ENCODE measurements around the gene DIRAS3.
"Not testable (repeated sequence)": the region's sequence is repeated elsewhere in the genome, so short reads cannot be mapped to it uniquely, and the experiment has no call there.

DIRAS3 gene

DNA sequence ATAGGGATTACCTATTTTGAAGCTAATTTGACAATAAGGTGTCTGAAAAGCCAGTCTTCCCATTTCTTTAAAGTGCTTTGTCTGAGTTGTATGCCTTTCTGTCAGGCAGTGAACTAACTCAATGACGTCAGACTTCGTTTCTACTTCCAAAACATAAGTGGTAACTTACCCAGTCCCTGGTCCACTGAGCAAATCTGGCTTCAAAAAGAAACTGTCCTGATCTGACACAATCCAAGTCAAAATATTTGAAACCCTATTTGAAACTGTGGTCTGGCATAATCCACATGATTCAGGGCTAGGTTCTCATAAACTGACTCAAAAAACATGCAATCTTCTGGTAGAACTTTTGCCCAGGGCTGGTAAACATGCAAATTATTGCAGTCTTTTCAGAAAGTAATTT lies 34.0 kb downstream of the DIRAS3 start:
- DNase-seq = no peak

DNA sequence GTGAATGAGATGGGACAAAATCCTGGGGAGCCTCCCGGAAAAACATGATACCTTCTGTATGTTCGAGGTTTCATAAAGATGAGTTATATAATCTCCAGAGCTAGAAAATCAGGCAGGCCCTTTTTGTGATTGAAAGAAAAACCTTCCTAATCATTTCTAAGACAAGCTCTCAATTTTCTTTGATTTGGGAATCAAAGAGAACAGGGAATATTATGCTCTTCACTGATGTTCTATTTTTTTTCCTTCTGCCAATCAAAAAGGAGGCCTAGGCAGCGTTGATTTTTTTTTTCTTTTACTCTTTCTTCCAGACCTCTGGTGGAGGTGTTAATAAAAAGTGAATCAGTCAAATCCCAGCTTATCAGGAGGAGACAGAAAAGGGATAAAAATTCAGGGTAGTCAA lies 34.5 kb downstream of the DIRAS3 start:
- no peak for DNase-seq

DNA sequence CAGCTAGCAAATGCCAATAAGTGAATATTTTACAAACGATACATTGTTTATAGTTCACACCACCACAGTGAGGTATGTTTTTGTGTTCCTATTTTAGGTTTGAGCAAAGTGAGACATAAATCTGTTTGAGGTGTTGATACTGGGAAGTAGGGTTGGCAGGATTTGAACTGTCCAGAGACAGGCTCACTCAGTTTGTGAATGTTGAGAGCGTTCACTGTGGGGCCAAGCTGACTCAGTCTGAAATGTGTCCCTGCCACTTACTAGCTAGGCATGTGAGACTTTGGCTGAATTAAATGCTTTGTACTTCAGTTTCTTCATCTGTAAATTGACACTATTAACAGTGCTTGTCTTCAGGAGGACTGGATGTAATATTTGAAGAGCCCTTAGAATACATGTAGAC lies 35.1 kb downstream of the DIRAS3 start:
- DNase-seq = no peak

DNA sequence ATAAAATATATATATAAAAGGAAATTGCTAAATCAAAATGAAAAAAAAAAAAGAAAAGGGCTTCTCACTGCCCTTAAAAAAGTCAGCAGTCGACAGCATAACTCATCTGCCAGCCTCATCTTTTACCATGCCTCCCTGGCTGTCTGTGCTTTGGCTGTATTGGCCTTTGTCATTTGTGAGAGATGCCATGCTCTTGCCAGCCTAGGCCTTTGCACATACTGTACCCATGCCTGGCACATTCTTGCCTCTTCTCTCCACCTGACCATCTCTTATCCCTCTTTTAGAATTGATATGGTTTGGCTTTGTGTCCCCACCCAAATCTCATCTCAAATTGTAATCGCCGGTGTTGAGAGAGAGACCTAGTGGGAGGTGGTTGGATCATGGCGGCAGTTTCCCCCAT lies 37.1 kb downstream of the DIRAS3 start:
- DNase-seq = no peak

DNA sequence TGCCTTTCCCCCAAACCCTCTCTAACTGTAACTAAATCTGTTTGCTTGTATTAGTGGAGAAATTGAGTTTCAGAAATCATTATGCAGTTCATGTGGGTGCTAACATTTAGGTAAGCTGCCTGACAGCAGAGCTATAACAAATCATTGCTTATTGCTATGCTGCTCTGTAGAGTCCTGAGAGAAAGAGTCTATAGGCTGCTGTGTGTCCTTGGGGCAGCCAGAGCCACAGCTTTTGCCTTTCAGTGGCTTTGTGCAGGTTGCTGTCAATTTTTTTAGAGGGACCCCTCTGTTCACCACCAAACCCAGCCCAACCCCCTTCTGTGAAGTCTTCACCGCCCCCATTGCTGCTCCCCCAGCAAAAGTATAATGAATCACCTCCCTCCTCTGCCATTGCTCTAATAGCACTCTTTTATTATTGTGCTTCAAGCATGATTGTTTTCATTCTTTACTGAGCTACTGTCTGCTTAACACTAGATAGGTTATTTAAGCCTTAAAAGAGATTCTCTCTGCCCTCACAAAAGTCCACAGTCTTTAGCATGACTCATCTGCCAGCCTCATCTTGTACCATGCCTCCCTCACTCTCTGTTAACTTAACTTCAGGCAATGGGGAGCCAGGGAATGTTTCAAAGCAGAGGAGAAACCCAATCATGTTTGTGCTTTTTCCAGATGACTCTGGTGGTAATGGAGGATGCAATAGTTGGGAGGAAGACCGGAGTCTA lies 38.6 kb downstream of the DIRAS3 start:
- DNase-seq = no peak

DNA sequence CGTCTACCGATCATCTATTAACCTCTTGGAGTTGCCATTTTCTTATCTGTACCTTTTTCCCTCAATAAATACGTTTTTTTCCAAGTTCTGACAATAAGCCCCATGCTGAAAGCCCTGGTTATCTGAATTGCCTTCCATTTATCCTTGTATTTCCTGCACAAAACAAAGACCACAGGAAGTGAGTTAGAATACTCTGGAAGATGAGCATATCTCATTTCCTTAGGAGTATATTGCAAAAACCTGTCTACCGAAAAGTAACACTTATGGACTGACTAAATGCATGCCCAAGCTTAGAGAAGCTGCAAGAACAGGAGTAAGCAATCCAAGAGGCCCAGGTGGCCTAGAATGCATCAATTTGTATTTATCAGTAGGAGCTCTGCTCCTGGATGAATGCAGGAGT lies 39.9 kb downstream of the DIRAS3 start:
- DNase-seq = no peak

DNA sequence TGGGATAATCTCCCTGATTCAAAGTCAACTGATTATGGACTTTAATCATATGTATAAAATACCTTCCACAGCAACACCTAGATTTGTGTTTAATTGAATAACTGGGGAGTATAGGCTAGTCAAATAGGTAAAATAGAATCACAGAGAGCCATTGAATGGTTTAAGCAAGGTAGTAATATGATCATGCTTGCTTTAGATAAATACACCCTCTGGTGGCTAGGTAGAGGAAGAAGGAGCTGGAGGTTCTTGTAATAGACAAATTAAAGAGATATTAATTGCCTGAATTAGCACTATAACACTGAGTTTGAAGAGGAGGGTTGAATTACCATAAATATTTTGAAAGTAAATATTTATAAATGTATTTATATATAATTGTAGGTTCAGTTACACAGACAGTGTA lies 40.3 kb downstream of the DIRAS3 start:
- DNase-seq = peak; percentile 26

DNA sequence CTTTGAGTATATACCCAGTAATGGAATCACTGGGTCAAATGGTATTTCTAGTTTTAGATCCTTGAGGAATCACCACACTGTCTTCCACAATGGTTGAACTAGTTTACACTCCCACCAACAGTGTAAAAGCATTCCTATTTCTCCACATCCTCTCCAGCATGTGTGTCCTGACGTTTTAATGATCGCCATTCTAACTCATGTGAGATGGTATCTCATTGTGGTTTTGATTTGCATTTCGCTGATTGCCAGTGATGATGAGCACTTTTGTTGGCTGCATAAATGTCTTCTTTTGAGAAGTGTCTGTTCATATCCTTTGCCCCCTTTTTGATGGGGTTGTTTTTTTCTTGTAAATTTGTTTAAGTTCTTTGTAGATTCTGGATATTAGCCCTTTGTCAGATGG lies 46.8 kb downstream of the DIRAS3 start:
- not testable (repeated sequence) for DNase-seq

DNA sequence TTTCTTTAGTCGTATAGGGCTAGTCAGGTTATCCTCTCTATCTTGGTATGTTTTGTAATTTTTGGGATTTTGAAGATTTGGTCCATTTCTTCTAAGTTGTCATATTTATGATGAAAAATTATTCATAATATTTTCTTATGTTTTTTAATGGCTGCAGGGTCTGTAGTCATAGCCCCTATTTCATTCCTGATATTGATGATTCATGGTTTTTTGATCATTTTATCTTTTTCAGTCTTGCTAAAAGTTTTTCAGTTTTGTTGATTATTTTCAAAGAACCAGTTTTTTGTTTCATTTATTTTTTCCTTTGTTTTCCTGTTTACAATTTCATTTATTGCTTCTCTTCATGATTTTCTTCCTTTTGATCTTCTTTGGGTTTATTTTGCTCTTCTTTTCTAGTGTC lies 50.2 kb downstream of the DIRAS3 start:
- DNase-seq = no peak

DNA sequence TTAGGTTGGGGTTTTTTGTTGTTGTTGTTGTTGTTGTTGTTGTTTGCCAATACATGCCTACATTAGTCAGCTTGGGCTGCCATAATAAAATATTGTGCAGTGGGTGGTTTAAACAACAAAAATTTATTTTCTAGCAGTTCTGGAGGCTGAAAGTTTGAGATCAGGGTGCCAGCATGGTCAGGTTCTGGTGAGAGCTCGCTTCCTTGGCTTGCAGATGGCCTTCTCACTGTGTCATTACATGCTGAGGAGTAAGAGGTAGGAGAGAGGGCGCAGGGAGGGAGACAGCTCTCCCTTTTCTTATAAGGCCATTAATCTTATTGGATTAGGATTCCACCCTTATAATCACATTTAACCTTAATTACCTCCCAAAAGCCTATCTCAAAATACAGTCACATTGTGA lies 52.7 kb downstream of the DIRAS3 start:
- no peak for DNase-seq

Data from COR-L47 (cell line).